Right lobe of liver (tissue), 6 donors: ENCODE measurements around the gene SLC25A45. TPM values are rescaled to one million over a fixed set of nuclear protein-coding genes. Genes with fewer than 3 reads are reported as not detected.

ENCODE experiments used
- ATAC-seq, 4 donors: fragments of 200-7000 bp; cut with Tn5 transposase; one replicate each; pipeline ENCODE4 v1.9.1; 2020; ENCODE audit warnings: mild to moderate bottlenecking in 4 of 4, moderate library complexity in 4 of 4
- DNase-seq, 3 donors: peaks; one replicate each; pipeline ENCODE4 v3.0.0-alpha.2; 2020
- H3K27ac ChIP-seq, 3 donors: fragments of 200-600 bp; one replicate each; pipeline ENCODE4 v1.8.0; 2022
- H3K27me3 ChIP-seq, 2 donors: fragments of 200-600 bp; one replicate each; pipeline ENCODE4 v1.8.0; 2022
- H3K36me3 ChIP-seq, 4 donors: fragments of 200-600 bp; sonication (generic) in 1 of 4; one replicate each; pipeline versions ENCODE4 v1.5.1 to v1.8.0; 2017 to 2022; ENCODE audit warnings: control low read depth in 1 of 4
- H3K4me1 ChIP-seq, 4 donors: fragments of 200-600 bp; sonication (generic) in 1 of 4; one replicate each; pipeline versions ENCODE4 v1.5.1 to v1.8.0; 2017 to 2022; ENCODE audit warnings: control low read depth in 1 of 4
- H3K4me3 ChIP-seq, 3 donors: fragments of 200-600 bp; one replicate each; pipeline ENCODE4 v1.8.0; 2022
- H3K9me3 ChIP-seq, 4 donors: fragments of 200-600 bp; sonication (generic) in 1 of 4; one replicate each; pipeline versions ENCODE4 v1.5.1 to v1.8.0; 2017 to 2022; ENCODE audit warnings: control low read depth in 1 of 4
- POLR2A ChIP-seq: fragments of 450-650 bp; IDR thresholded peaks from one replicate; pipeline ENCODE4 v1.6.1; 2017; ENCODE audit warnings: antibody characterized with exemption, mild to moderate bottlenecking
- WGBS: methylation state at CpG from one replicate; pipeline ENCODE4 v1.1.6; 2018; ENCODE audit warnings: low coverage, low lambda C conversion rate; ENCODE audit not compliant: insufficient coverage; ENCODE audit errors: missing lambda C conversion rate; 5-methylcytosine and 5-hydroxymethylcytosine counted together
- intact Hi-C, 2 donors: fragments of 100-400 bp; cut with DNase I; formaldehyde crosslinking; loops; one replicate each; pipeline versions ENCODE4 v1.11.2 to v1.14.1; 2022
- long read RNA-seq: library from polyadenylated mRNA; unstranded; transcript quantifications from one replicate; pipeline ENCODE4 v2.0.0, GENCODE V29; 2019
- total RNA-seq, 6 experiments: library from RNA; depleted of rRNA in 2 of 6; stranded (reverse); fragments of >200 nt in 2 of 6; fragmentation: NEBNext Ultra II Directional in 3 of 6; extraction: Animal tissue kit (Norgen Biotek cat#: 25700) in 3 of 6; gene quantifications; one replicate each; pipeline versions ENCODE4 v1.1.0 to v1.2.4, GENCODE V29; 2016 to 2023
- TF ChIP-seq, protein P1 (sequence below), 4 donors: fragments of 200-600 bp in 3 of 4; fragments of 450-650 bp in 1 of 4; IDR thresholded peaks; one replicate each; pipeline versions ENCODE4 v1.5.1 to v1.8.0; 2016 to 2022; ENCODE audit warnings: antibody characterized with exemption in 4 of 4, mild to moderate bottlenecking in 2 of 4
- donor health status: DM: no; HTN: yes; CAD: no.
- donor health status: DM: no; HTN: no; CAD: no.
- donor health status: DM: no; HTN: no; CAD: no.
- donor health status: DM: no; HTN: yes; CAD: no.
- donor health status: DM: no; HTN: yes; CAD: no.

The SLC25A45 gene, protein sequence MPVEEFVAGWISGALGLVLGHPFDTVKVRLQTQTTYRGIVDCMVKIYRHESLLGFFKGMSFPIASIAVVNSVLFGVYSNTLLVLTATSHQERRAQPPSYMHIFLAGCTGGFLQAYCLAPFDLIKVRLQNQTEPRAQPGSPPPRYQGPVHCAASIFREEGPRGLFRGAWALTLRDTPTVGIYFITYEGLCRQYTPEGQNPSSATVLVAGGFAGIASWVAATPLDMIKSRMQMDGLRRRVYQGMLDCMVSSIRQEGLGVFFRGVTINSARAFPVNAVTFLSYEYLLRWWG
- total RNA-seq: 10 to 100 TPM in 4 of 6 experiments, 1 to 10 TPM in 2; 7.5 to 17.5 (median 12.1) TPM
- long read RNA-seq: 0 reads

DNA sequence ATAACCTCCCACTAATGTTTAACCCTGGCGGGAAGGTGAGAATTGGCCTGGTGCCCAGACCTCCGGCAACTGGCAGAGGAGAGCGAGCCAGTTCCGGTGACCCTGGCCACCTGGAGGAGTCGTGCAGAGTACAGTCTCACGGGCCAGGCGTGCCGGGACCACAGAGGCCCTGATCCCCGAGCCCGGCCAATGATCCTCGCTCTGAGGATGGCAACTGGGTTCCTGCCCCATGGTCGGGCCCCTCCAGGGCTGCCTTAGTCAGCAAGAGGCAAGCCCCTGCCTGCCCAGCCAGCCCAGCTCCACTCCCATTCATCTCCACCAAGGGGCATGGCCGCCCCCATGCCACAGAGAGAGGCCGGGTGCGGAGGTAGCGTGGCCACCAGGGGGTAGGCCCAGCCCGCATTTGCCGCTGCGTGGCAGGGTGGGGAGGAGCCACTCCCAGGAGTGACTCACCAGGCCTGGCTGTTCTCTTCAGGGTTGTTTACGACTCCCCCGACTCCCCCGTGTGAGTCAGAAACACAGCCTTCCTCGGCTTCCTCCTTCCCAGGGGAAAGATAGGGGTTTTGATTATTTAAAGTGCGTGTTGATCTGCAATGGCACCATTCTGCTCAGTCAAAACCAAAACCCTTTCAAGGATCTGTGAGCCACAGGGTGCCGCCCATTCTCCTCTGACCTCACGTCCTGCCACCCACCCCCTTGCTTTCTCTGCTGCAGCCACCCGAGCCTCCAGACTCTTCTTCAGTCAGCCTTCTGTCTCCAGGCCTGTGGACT, at the start of gene SLC25A45:
Gene SLC25A45 (minus strand): TSS at position 614 of the 771 bp plus-strand sequence. CDS start 695 bp downstream, outside the sequence.
- Histone ChIP-seq H3K4me1 (peaks cover 0 to 40% (median 12%) of the 10 kb centered on the region in 4 donors), H3K36me3 (no peaks in the 10 kb centered on the region), H3K9me3 (no peaks in the 10 kb centered on the region), H3K27me3 (no peaks in the 10 kb centered on the region), H3K27ac (peak within 1 kb of the TSS; percentile 90 to 99 (median 97)), H3K4me3 (peak within 1 kb of the TSS; percentile 28 to 47 (median 42))
- peak; percentile 76 to 84 (median 82) for ATAC-seq
- peak; percentile 66 for TF ChIP-seq POLR2A
- TF ChIP-seq, protein P1, sequence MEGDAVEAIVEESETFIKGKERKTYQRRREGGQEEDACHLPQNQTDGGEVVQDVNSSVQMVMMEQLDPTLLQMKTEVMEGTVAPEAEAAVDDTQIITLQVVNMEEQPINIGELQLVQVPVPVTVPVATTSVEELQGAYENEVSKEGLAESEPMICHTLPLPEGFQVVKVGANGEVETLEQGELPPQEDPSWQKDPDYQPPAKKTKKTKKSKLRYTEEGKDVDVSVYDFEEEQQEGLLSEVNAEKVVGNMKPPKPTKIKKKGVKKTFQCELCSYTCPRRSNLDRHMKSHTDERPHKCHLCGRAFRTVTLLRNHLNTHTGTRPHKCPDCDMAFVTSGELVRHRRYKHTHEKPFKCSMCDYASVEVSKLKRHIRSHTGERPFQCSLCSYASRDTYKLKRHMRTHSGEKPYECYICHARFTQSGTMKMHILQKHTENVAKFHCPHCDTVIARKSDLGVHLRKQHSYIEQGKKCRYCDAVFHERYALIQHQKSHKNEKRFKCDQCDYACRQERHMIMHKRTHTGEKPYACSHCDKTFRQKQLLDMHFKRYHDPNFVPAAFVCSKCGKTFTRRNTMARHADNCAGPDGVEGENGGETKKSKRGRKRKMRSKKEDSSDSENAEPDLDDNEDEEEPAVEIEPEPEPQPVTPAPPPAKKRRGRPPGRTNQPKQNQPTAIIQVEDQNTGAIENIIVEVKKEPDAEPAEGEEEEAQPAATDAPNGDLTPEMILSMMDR (IDR thresholded peaks at IDR 0.05): peak; percentile 60 to 91 (median 68)
- WGBS: 0% methylated on average over 4 of the region's 27 CpGs
- DNase-seq: peak; percentile 94 to 96 (median 95)
- intact Hi-C loops: no loop called here

DNA sequence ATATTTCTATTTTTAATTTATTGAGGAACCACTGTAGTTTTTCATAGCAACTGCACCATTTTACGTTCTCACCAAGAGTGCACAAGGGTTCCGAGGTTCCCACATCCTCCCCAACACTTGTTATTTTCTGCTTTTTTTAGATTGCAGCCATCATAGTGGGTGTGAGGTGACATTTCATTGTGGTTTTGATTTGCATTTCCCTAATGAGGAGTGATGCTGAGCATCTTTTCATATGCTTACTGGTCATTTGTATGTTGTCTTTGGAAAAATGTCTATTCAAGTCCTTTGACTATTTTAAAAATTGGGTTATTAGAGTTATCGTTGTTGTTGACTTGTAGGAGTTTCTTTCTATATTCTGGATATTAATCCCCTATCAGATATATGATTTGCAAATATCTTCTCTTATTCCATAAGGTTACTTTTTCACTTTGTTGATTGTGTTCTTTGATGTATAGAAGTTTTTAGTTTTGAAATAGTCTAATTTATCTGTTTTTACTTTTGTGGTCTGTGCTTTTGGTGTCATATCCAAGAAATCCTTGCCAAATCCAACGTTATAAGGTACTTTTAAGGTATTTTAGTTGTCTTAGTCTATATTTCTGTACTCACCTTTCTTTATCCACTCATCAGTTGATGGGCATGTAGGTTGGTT, 49.1 kb upstream of the SLC25A45 start:
- Histone ChIP-seq H3K36me3 (peaks cover 0 to 23% (median 11%) of the 10 kb centered on the region in 4 donors), H3K4me1 (peaks cover 0 to 23% (median 11%) of the 10 kb centered on the region in 4 donors), H3K4me3 (peak overlapping the region in 1 of 3 donors; percentile 1), H3K27me3 (no peaks in the 10 kb centered on the region), H3K27ac (peak overlapping the region; percentile 71 to 100 (median 97)), H3K9me3 (no peaks in the 10 kb centered on the region)
- ATAC-seq: no peak
- TF ChIP-seq, protein P1 (IDR thresholded peaks at IDR 0.05): no peak
- TF ChIP-seq POLR2A: peak; percentile 16
- intact Hi-C loops: no loop called here
- 8% methylated on average over 4 of the region's 4 CpGs for WGBS
- peak in 1 of 3 donors; percentile 19 for DNase-seq

DNA sequence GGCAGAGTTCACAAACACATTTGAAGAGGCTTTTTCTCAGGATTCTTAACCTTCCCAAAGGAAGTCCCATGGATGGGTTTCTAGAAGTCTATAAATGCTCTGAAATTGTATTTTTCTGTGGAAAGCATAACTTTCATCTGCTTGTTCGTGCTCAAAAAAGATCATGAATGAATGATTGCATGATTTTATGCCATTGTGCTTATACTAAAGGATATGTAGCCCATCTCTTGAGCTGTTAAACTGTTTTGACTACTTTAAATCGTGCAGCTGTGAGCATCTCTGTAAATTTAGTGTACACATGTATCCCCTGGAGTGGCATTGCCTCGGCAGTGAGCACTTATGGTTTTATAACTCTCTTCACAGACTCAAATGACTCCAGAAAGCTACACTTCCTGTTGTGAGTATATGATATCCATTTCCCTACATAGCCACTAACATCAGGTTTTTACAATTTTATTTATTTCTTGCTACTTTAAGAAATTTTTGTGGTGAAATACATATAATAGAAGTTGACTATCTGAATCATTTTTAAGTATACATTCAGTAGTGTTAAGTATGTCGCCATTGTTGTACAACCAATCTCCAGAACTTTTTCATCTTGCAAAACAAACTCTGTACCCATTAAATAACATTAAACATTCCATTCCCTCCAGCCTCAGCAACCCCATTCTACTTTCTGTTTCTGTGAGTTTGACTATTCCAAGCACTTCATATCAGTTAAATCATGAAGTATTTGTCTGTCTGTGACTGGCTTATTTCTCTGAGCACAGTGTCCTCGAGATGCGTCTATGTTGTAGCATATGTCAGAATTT, 48.2 kb upstream of the SLC25A45 start:
- H3K4me3 ChIP-seq: peak overlapping the region in 2 of 3 donors; percentile 6 to 14
- no peak for ATAC-seq

More for the DNA sequence above, 48.2 kb upstream of the SLC25A45 start:
- peak; percentile 15 to 37 (median 17) for DNase-seq
- peaks cover 0 to 19% (median 8%) of the 10 kb centered on the region in 4 donors for H3K36me3 ChIP-seq
- intact Hi-C loops: no loop called here
- peak overlapping the region; percentile 71 to 100 (median 97) for H3K27ac ChIP-seq
- 8% methylated on average over 6 of the region's 6 CpGs for WGBS
- H3K4me1 ChIP-seq: peaks cover 0 to 16% (median 11%) of the 10 kb centered on the region in 4 donors
- no peaks in the 10 kb centered on the region for H3K27me3 ChIP-seq
- no peaks in the 10 kb centered on the region for H3K9me3 ChIP-seq
- TF ChIP-seq, protein P1 (IDR thresholded peaks at IDR 0.05): no peak
- TF ChIP-seq POLR2A: no peak
